K562 (cell line): Measurements from ENCODE around the gene TRIOBP. TPM values are rescaled to one million over a fixed set of nuclear protein-coding genes. Genes with fewer than 3 reads are reported as not detected.
A peak's percentile ranks its signal among the peaks of the same experiment; 100 is the strongest.

ENCODE experiments used
- E4F1 ChIP-seq: fragments of 250-450 bp; sonication (Bioruptor Pico); IDR thresholded peaks from 2 replicates; pipeline ENCODE4 v1.5.0; 2021; ENCODE audit warnings: mild to moderate bottlenecking, borderline replicate concordance
- ELK1 ChIP-seq: sonication (generic); formaldehyde crosslinking; IDR thresholded peaks from 2 replicates; pipeline ENCODE4 v1.8.1; 2022; ENCODE audit warnings: missing genetic modification reagents
- FUS ChIP-seq: fragments of 200-400 bp; formaldehyde crosslinking; optimal IDR thresholded peaks from 2 replicates; pipeline ENCODE3; 2017; ENCODE audit warnings: low read depth, low read length
- ID3 ChIP-seq, 2 experiments: fragments of 250-450 bp in 1 of 2; fragments of 450-650 bp in 1 of 2; sonication (Bioruptor Pico) in 1 of 2; IDR thresholded peaks; 2 replicates each; pipeline versions ENCODE4 v1.6.1 to v1.8.0; 2016 to 2021; ENCODE audit warnings: mild to moderate bottlenecking in 2 of 2, moderate library complexity in 2 of 2, missing compliant biosample characterization in 1 of 2, missing genetic modification characterization in 1 of 2
- NFXL1 ChIP-seq: fragments of 450-650 bp; formaldehyde crosslinking; IDR thresholded peaks from 2 replicates; pipeline ENCODE4 v1.4.0; 2021; ENCODE audit warnings: mild to moderate bottlenecking
- PML ChIP-seq: IDR thresholded peaks from 2 replicates; pipeline ENCODE4 v1.6.1; 2012; ENCODE audit warnings: low read length, inconsistent platforms
- RFX7 ChIP-seq: fragments of 250-450 bp; sonication (Bioruptor Pico); IDR thresholded peaks from 2 replicates; pipeline ENCODE4 v1.5.1; 2021; ENCODE audit warnings: mild to moderate bottlenecking
- SRSF7 ChIP-seq: fragments of 200-400 bp; formaldehyde crosslinking; optimal IDR thresholded peaks from 2 replicates; pipeline ENCODE3; 2017; ENCODE audit warnings: mild to moderate bottlenecking, low read depth, low read length
- TCF7L2 ChIP-seq: fragments of 150-350 bp; IDR thresholded peaks from 2 replicates; pipeline ENCODE4 v1.6.1; 2016; ENCODE audit warnings: low read depth, mild to moderate bottlenecking, low read length, moderate library complexity
- ZBTB17 ChIP-seq: fragments of 450-650 bp; formaldehyde crosslinking; IDR thresholded peaks from 2 replicates; pipeline ENCODE4 v1.4.0; 2020; ENCODE audit warnings: mild to moderate bottlenecking
- ZNF318 ChIP-seq, 2 experiments: fragments of 450-650 bp; IDR thresholded peaks; 2 replicates each; pipeline ENCODE4 v1.6.1; 2016; ENCODE audit warnings: mild to moderate bottlenecking in 2 of 2, borderline replicate concordance in 1 of 2, low read depth in 1 of 2, moderate library complexity in 1 of 2
- polyA plus RNA-seq, 8 experiments: library from polyadenylated mRNA; depleted of rRNA in 4 of 8; stranded (reverse) in 5 of 8; unstranded in 3 of 8; fragments of >200 nt; fragmentation: Nextera tagmentation in 2 of 8; fragmentation: Illumina TruSeq in 1 of 8; extraction: Ambion mirVana in 2 of 8; extraction: Trizol in 1 of 8; gene quantifications; 2 replicates each; pipeline versions ENCODE4 v1.2.1 to v1.2.3, GENCODE V29; 2011 to 2014; ENCODE audit warnings: inconsistent platforms in 1 of 8, missing spikeins in 1 of 8
- total RNA-seq, 7 experiments: library from RNA; depleted of rRNA in 6 of 7; stranded (reverse); fragments of >200 nt in 6 of 7; fragmentation: Illumina TruSeq in 2 of 7; extraction: Trizol in 2 of 7; gene quantifications; 2 replicates each; pipeline versions ENCODE4 v1.2.1 to v1.2.3, GENCODE V29; 2011 to 2021; ENCODE audit warnings: low replicate concordance in 1 of 7

TRIOBP gene
- total and polyA plus RNA-seq, 9 of the 15 experiments (the other 6 are each of a cell fraction or from before 2014, with no cell fraction given): 0.24 to 13.8 (median 5.5) TPM

GRCh38 chr22:37807410-37808293 is 110.8 kb downstream of the TRIOBP start, which contains the start of gene GCAT (continued):
- TF ChIP-seq E4F1 (CRISPR knock-in tag) (no peak), ZBTB17 (CRISPR knock-in tag) (0 out of 2 replicates have a peak, but pooled peaks have one; percentile 38), TCF7L2 (no peak), PML (no peak), ZNF318 (IDR thresholded peaks at IDR 0.05; ENCODE audit: borderline replicate concordance in 1 of 2, low read depth in 1 of 2) (no peak), ID3 (CRISPR knock-in tag; IDR thresholded peaks at IDR 0.05) (no peak), ID3 (tag; IDR thresholded peaks at IDR 0.05) (no peak), RFX7 (no peak), FUS (no peak), NFXL1 (CRISPR knock-in tag) (no peak), ELK1 (CRISPR knock-in tag) (no peak), SRSF7 (no peak)
